GM19023 (cell line): ENCODE results near the gene TUB.

ENCODE experiments used
- ATAC-seq: cut with Tn5 transposase; IDR thresholded peaks from one replicate; pipeline ENCODE4 v1.9.1; 2021; ENCODE audit warnings: mild to moderate bottlenecking, moderate library complexity; ENCODE audit not compliant: unreplicated experiment

The TUB gene

GRCh38 chr11:8067929-8068575, 13.0 kb upstream of the TUB start:
- ATAC-seq, result no peak

DNA sequence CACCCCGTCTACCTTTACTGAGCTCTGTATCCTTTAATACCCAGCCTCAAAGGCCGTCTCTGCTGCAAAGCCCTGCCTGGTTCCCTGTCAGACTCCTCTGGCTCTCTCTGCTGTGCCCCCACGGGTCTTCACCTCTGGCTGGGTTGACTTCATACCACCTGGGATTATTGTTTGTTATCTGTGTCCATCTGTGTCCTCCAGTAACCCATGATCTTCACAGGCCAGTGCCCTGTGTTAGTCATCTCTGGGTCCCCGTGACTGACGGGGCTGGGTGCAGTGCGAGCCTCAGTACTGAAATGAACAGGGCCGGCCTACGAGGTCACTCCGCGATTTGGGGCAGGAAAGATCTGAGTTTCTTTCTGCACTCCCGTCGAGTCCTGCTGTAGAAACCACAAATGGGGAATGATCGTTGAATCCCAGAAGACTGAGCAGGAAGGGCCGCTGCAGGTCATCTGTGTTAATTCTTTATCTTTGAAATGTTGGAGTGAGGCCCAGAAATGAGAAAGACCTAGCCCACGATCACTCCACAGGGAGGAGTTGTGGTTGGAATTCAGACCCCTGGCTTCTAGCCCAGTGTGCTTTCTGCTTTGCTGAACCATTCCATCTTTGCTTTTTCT, 12.3 kb upstream of the TUB start:
- no peak for ATAC-seq

GRCh38 chr11:8069771-8070170, 11.2 kb upstream of the TUB start:
- ATAC-seq, result no peak

GRCh38 chr11:8070417-8071115, 10.4 kb upstream of the TUB start:
- no peak for ATAC-seq

DNA sequence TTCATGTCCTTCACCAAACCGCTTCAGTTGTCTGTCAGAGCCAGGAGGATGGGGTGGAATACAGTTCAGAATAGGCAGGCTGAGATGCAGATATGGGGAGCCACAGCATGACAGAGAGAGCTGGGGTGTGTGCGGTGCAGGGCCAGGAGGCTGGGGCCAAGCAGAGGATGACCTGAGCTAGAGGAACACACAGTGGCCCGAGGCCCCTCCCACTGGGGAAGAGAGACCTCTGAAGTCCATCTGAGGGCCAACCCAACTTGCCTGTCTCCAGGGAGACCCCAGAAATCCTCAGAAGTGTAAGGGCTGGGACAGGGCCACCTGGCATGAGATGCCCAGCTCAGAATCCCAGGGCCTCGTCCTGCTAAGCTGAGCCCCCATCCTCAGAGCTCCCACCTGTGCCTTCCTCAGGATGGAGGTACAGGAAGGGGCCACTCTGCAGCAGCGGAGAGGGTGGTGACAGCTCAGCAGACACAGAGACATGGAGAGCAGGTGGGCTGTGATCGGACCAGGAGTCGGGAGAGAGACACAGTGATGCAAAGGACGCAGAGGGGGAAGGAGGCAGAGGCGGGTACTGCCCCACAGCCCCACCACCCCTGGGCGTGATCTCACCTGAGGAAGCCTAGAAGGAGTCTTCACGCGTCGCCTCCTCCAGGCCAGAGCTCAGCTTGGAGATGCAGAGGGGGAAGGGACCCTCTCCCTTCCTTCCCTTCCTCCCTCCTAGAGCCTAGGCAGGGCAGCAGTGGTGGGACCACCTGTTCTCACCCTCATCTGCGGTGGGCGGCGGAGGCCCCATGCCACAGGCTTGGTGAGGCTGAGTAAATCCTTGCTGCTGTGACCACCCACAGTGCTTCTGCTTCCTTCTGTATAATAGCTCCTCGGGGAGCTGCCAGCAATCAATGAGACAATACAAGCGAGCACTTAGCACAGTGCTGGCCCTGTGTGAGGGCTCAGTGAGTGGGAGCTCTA, 9.1 kb upstream of the TUB start:
- ATAC-seq, result no peak

DNA sequence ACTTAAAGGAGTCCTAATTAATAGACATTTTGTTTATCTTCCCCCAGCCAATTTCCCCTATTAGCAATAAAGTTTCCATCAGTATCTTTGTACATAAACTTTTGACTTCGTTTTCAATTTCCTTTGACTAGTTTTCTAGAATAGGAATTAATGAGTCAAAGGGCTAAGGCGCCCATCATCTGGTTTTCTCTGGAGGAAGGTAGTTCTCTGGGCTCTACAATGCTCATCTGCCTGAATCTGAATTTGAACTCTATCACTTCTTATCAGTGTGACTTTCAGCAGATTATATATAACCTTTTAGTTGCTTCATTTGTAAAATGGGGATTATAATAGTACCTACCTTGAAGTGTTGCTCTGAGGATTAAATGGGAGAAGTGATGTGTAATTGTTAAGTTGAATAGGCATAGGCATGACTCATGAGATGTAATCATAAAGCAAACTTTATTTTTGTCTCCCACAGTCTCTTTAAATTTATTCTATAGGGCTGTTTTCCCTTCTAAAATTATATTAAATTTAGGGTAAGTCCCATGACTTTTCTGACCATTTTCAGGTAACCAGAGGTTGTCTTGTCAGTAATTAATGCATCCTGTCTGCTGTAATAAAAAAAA, 5.8 kb upstream of the TUB start:
- no peak for ATAC-seq

DNA sequence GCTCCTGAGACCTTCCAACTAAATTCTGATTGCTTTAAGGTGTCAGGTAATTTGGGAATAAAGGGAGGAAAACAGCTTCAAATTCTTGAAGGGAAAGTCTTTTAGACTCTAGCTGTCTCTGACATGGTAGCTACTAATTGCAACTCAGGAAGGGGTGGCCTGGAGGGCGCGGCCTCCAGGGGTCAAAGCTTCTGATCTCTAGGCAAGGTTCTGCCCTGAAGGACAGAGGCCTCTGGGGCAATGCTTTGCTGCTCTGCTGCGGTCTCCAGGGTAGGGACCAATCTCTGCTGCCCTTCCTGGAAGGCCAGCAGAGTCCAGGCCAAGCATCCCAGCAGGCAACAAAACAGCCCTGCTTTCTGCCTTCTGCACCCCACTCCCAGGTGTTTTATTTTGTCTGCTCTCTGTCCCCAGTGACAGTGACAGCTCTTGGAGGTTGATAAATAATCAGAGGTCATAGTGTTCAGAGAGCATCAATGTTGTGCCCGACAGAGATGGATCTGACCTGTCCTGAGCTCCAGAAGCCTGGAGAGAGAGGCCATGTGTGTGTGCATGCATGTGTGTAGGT, 1.8 kb upstream of the TUB start:
- ATAC-seq, result no peak

- ATAC-seq, result no peak
Observed at GRCh38 chr11:8080069-8080670, 841 bp upstream of the TUB start.

DNA sequence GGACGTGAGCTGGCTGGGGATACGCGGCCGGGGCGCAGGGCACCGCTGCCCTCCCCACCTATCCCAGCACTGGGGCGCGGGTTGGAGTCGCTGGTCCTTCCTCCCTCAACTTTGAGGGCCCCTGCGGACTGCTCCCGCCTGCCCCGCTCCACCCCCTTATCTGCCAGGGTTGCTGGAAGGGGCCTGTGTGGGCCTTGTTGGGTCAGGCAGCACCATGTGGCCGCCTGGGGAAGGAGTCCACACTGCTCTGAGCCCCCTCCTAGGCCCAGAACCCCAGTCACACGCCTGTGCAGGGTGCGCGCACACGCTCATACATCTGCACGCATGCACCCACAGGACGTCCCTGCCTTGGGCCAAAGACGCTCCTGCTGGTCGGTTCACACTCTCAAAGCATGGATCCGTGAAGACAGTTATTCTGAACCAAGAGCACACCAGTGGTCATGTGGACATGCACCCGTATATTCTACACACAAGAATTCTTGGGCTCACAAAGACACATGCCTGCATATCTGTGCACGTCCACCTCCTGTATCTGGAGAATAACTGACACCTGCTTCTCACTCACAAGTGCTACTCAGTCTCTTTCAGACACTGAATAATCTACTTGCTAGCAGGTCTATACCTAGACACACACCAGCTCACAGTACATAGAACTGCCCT, 710 bp downstream of the TUB start:
- ATAC-seq, result no peak

DNA sequence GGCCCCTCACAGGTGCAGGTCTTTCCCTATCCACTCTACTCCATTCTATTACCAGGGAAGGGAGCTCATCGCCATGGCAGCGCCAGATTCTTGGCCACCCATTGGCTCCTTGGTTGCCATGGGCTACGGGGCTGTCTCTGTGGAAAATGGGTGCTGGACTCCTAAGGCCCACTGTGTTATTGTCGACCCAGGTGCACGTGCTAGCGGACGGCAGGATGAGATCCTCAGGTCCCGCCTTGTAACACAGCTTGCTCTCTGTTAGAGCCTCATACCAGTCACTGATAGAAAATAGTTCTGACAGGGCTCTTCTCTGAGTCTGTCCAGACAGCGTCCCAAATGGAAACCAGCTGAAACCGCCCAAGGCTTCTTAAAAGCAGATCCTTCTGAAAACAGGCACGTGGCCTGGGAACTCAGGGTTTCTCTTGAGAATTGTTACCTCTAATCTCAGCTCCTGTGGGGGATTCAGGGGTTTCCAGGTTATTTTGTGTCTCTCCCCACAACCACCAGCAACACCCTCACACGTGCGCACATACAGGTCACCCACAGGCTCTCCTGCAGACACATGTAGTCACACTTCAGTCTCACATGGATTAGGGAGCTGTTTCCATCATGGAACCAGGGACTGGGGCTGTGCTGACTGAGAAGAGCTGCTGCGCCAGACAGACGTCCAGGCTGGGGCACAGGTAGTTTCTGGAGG, 1.5 kb downstream of the TUB start:
- no peak for ATAC-seq

DNA sequence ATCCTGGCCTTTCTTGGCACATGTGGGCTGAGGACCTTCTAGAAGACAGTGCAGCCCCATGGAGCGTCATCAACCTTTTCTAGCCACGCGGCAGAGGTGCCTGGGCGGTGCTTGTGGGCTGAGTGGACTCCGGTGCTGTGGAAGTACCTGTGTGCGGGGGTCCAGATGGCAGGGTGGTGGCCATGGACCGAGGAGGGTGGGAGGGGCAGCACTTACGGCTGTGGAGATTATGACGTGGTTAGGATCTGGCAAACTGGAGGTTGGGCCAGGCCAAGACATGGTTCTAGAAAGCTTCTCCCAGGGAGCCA, 2.0 kb downstream of the TUB start:
- ATAC-seq, result no peak

GRCh38 chr11:8083871-8084281, 2.9 kb downstream of the TUB start:
- ATAC-seq, result no peak

GRCh38 chr11:8084352-8084751, 3.3 kb downstream of the TUB start:
- ATAC-seq, result no peak

- no peak for ATAC-seq
Observed at GRCh38 chr11:8085011-8085645, 4.1 kb downstream of the TUB start.

GRCh38 chr11:8086001-8086479, 5.0 kb downstream of the TUB start:
- ATAC-seq, result no peak

- no peak for ATAC-seq
Observed at GRCh38 chr11:8086571-8086970, 5.6 kb downstream of the TUB start.

GRCh38 chr11:8087185-8087584, 6.2 kb downstream of the TUB start:
- ATAC-seq, result peak; percentile 58

GRCh38 chr11:8087756-8088155, 6.7 kb downstream of the TUB start:
- no peak for ATAC-seq
